ENCODE measurements around the gene NUDT5. TPM values are rescaled to one million over a fixed set of nuclear protein-coding genes. Genes with fewer than 3 reads are reported as not detected.

The NUDT5 gene
- total RNA-seq, 4 donors from 2014 or later: 12.5 to 38.9 (median 17.8) TPM

GRCh38 chr10:12208460-12208859 is 12.8 kb upstream of the NUDT5 start:
- Histone ChIP-seq H3K9me3 (no peaks in the 10 kb centered on the region), H3K4me3 (no peak overlapping the region), H3K36me3 (peaks cover 0 to 18% (median 2%) of the 10 kb centered on the region in 4 donors), H3K27me3 (no peaks in the 10 kb centered on the region), H3K4me1 (peaks cover 0 to 3% (median 0%) of the 10 kb centered on the region in 4 donors), H3K27ac (no peak overlapping the region)
- WGBS, 2 donors (ENCODE audit: low coverage in 1 of 2): 95 to 100% methylated on average over 4 to 5 of the region's 5 CpGs
- TF ChIP-seq POLR2A (IDR thresholded peaks at IDR 0.05) (no peak), CTCF (IDR thresholded peaks at IDR 0.05) (no peak), EP300 (IDR thresholded peaks at IDR 0.05; ENCODE audit: low read depth) (no peak), POLR2AphosphoS5 (IDR thresholded peaks at IDR 0.05) (no peak)
- in situ Hi-C loops (cut with MboI; ENCODE audit: low pct_ligation_motif_present in 1 of 4, low pct_unique_long_range_greater_than_20kb in 1 of 4, low sequenced_read_pairs in 3 of 4) (no loop called here), intact Hi-C loops (cut with DNase I; ENCODE audit: low total_unique reads) (no loop called here)
- no peak for DNase-seq

DNA sequence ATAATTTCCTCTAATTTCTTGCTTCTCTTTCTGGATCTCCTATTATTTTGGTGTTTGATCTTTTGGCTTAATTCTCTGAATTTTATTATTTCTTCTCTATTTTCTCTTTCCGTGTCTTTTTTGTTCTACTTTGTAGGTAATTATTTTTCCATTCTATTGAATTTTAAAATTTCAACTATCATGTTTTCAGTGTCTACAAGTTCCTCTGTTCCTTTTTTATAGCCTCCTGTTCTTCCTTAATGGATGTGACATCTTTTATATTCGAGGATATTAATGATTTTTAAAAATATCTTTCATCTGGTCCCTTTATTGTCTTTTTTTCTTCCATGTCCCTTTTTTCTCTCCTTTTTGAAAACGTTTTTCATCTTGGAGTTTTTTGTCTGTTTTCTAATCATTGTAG is 11.4 kb upstream of the NUDT5 start:
- TF ChIP-seq POLR2AphosphoS5 (IDR thresholded peaks at IDR 0.05) (no peak), EP300 (IDR thresholded peaks at IDR 0.05; ENCODE audit: low read depth) (no peak), POLR2A (IDR thresholded peaks at IDR 0.05) (no peak), CTCF (IDR thresholded peaks at IDR 0.05) (no peak)
- Histone ChIP-seq H3K27ac (no peak overlapping the region), H3K9me3 (no peaks in the 10 kb centered on the region), H3K4me3 (no peak overlapping the region), H3K27me3 (no peaks in the 10 kb centered on the region), H3K4me1 (no peaks in the 10 kb centered on the region), H3K36me3 (peaks cover 0 to 24% (median 7%) of the 10 kb centered on the region in 4 donors)
- in situ Hi-C loops (cut with MboI; ENCODE audit: low pct_ligation_motif_present in 1 of 4, low pct_unique_long_range_greater_than_20kb in 1 of 4, low sequenced_read_pairs in 3 of 4): no loop called here
- DNase-seq: no peak
- WGBS, 2 donors (ENCODE audit: low coverage in 1 of 2): 82 to 83% methylated on average over 3 of the region's 3 CpGs
- intact Hi-C loops (cut with DNase I; ENCODE audit: low total_unique reads): no loop called here

DNA sequence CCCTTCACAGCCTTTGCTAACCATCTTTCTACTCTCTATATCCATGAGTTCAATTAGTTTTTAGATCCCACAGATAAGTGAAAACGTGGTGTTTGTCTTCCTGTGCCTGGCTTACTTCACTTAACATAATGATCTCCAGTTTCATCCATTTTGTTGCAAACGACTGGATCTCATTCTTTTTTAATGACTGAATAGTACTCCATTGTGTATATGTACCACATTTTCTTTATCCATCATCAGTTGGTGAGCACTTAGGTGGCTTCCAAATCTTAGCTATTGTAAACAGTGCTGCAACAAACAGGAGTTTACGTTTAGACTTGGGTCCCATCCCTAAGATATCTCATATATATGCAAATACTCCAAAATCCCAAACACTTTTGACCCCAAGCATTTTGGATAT is 9.4 kb upstream of the NUDT5 start:
- DNase-seq: no peak
- intact Hi-C loops (cut with DNase I; ENCODE audit: low total_unique reads) (no loop called here), in situ Hi-C loops (cut with MboI; ENCODE audit: low pct_ligation_motif_present in 1 of 4, low pct_unique_long_range_greater_than_20kb in 1 of 4, low sequenced_read_pairs in 3 of 4) (no loop called here)
- Histone ChIP-seq H3K4me3 (no peak overlapping the region), H3K27ac (no peak overlapping the region), H3K27me3 (no peaks in the 10 kb centered on the region), H3K4me1 (no peaks in the 10 kb centered on the region), H3K36me3 (peaks cover 0 to 14% (median 5%) of the 10 kb centered on the region in 4 donors), H3K9me3 (no peaks in the 10 kb centered on the region)
- WGBS, 2 donors (ENCODE audit: low coverage in 1 of 2): 86 to 100% methylated on average over 3 of the region's 3 CpGs
- no peak for TF ChIP-seq POLR2A (IDR thresholded peaks at IDR 0.05)
- no peak for TF ChIP-seq EP300 (IDR thresholded peaks at IDR 0.05; ENCODE audit: low read depth)
- TF ChIP-seq CTCF (IDR thresholded peaks at IDR 0.05): no peak
- TF ChIP-seq POLR2AphosphoS5 (IDR thresholded peaks at IDR 0.05): no peak

- Histone ChIP-seq H3K27ac (no peak overlapping the region), H3K4me1 (peaks cover 4 to 10% (median 5%) of the 10 kb centered on the region in 4 donors), H3K4me3 (no peak overlapping the region), H3K27me3 (no peaks in the 10 kb centered on the region), H3K36me3 (peaks cover 0 to 17% (median 5%) of the 10 kb centered on the region in 4 donors), H3K9me3 (no peaks in the 10 kb centered on the region)
- DNase-seq: no peak
- 70 to 79% methylated on average over 2 to 5 of the region's 5 CpGs for WGBS, 2 donors (ENCODE audit: low coverage in 1 of 2)
- intact Hi-C loops (cut with DNase I; ENCODE audit: low total_unique reads) (no loop called here), in situ Hi-C loops (cut with MboI; ENCODE audit: low pct_ligation_motif_present in 1 of 4, low pct_unique_long_range_greater_than_20kb in 1 of 4, low sequenced_read_pairs in 3 of 4) (no loop called here)
- no peak for TF ChIP-seq EP300 (IDR thresholded peaks at IDR 0.05; ENCODE audit: low read depth)
- TF ChIP-seq POLR2A (IDR thresholded peaks at IDR 0.05): no peak
- no peak for TF ChIP-seq CTCF (IDR thresholded peaks at IDR 0.05)
- no peak for TF ChIP-seq POLR2AphosphoS5 (IDR thresholded peaks at IDR 0.05)
These were observed 6.5 kb upstream of the NUDT5 start for GRCh38 chr10:12202226-12202625.
